ENCODE data around the gene NT5DC1.
A peak's percentile ranks its signal among the peaks of the same experiment; 100 is the strongest.

NT5DC1 gene

DNA sequence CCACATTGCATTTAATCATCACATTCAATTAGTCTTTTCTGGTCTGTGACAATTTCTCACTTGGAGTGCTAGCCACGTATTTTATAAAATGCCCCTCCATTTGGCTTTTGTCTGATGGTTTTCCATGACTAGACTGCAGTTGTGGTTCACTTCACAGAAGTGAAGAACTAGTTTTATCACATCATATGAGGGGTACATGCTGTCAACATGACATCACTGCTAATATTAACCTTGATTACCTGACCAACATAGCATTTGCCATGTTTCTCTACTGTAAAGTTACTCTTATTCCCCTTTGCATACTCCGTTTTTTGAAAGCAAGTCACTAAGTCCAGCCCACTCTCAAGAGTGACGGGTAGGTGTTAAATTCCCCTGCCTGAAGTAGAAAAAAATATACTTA is 73.3 kb downstream of the NT5DC1 start (continued):
- TF ChIP-seq, protein P1, sequence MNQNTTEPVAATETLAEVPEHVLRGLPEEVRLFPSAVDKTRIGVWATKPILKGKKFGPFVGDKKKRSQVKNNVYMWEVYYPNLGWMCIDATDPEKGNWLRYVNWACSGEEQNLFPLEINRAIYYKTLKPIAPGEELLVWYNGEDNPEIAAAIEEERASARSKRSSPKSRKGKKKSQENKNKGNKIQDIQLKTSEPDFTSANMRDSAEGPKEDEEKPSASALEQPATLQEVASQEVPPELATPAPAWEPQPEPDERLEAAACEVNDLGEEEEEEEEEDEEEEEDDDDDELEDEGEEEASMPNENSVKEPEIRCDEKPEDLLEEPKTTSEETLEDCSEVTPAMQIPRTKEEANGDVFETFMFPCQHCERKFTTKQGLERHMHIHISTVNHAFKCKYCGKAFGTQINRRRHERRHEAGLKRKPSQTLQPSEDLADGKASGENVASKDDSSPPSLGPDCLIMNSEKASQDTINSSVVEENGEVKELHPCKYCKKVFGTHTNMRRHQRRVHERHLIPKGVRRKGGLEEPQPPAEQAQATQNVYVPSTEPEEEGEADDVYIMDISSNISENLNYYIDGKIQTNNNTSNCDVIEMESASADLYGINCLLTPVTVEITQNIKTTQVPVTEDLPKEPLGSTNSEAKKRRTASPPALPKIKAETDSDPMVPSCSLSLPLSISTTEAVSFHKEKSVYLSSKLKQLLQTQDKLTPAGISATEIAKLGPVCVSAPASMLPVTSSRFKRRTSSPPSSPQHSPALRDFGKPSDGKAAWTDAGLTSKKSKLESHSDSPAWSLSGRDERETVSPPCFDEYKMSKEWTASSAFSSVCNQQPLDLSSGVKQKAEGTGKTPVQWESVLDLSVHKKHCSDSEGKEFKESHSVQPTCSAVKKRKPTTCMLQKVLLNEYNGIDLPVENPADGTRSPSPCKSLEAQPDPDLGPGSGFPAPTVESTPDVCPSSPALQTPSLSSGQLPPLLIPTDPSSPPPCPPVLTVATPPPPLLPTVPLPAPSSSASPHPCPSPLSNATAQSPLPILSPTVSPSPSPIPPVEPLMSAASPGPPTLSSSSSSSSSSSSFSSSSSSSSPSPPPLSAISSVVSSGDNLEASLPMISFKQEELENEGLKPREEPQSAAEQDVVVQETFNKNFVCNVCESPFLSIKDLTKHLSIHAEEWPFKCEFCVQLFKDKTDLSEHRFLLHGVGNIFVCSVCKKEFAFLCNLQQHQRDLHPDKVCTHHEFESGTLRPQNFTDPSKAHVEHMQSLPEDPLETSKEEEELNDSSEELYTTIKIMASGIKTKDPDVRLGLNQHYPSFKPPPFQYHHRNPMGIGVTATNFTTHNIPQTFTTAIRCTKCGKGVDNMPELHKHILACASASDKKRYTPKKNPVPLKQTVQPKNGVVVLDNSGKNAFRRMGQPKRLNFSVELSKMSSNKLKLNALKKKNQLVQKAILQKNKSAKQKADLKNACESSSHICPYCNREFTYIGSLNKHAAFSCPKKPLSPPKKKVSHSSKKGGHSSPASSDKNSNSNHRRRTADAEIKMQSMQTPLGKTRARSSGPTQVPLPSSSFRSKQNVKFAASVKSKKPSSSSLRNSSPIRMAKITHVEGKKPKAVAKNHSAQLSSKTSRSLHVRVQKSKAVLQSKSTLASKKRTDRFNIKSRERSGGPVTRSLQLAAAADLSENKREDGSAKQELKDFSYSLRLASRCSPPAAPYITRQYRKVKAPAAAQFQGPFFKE (tag by site-specific recombination; IDR thresholded peaks at IDR 0.05; ENCODE audit: borderline replicate concordance): no peak
- TF ChIP-seq, protein P2, sequence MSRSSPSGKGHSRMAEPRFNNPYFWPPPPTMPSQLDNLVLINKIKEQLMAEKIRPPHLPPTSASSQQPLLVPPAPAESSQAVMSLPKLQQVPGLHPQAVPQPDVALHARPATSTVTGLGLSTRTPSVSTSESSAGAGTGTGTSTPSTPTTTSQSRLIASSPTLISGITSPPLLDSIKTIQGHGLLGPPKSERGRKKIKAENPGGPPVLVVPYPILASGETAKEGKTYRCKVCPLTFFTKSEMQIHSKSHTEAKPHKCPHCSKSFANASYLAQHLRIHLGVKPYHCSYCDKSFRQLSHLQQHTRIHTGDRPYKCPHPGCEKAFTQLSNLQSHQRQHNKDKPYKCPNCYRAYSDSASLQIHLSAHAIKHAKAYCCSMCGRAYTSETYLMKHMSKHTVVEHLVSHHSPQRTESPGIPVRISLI (tag by site-specific recombination; IDR thresholded peaks at IDR 0.05): no peak
- no peak for TF ChIP-seq SETDB1 (IDR thresholded peaks at IDR 0.05; ENCODE audit: insufficient read length, low read length)
- no peak for TF ChIP-seq ZNF548 (tag by site-specific recombination; IDR thresholded peaks at IDR 0.05)
- TF ChIP-seq ZNF473 (tag by site-specific recombination; IDR thresholded peaks at IDR 0.05): no peak
- no peak for TF ChIP-seq ZNF24 (tag by site-specific recombination; IDR thresholded peaks at IDR 0.05)
- TF ChIP-seq ZNF830 (tag by site-specific recombination; IDR thresholded peaks at IDR 0.05; ENCODE audit: low read depth): no peak

- Histone ChIP-seq H3K9me3 (ENCODE audit: control insufficient read depth, insufficient read depth, low read depth, low read length) (no peaks in the 10 kb centered on the region), H3K27ac (ENCODE audit: extremely low read depth, low read depth, low read length) (no peak overlapping the region), H3K36me3 (ENCODE audit: control insufficient read depth in 2 of 2, insufficient read depth in 1 of 2, low read length in 2 of 2) (no peaks in the 10 kb centered on the region), H3K4me1 (ENCODE audit: control insufficient read depth, insufficient read depth, low read length) (no peaks in the 10 kb centered on the region), H3K4me3 (ENCODE audit: low read depth, low read length) (no peak overlapping the region)
- TF ChIP-seq SETDB1 (IDR thresholded peaks at IDR 0.05; ENCODE audit: insufficient read length, low read length): peak; percentile 62
- TF ChIP-seq, protein P3, sequence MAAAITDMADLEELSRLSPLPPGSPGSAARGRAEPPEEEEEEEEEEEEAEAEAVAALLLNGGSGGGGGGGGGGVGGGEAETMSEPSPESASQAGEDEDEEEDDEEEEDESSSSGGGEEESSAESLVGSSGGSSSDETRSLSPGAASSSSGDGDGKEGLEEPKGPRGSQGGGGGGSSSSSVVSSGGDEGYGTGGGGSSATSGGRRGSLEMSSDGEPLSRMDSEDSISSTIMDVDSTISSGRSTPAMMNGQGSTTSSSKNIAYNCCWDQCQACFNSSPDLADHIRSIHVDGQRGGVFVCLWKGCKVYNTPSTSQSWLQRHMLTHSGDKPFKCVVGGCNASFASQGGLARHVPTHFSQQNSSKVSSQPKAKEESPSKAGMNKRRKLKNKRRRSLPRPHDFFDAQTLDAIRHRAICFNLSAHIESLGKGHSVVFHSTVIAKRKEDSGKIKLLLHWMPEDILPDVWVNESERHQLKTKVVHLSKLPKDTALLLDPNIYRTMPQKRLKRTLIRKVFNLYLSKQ (tag by site-specific recombination; IDR thresholded peaks at IDR 0.05; ENCODE audit: borderline replicate concordance): no peak
- peak; percentile 98 for TF ChIP-seq ZNF133 (tag by site-specific recombination; IDR thresholded peaks at IDR 0.05)
- POLR2A ChIA-PET: interaction anchor here (0.6 kb wide), 1 partner anchor 274 kb away, joined by 3 read pairs; no protein-coding TSS in a partner anchor
- CTCF ChIA-PET: interaction anchor here (0.6 kb wide), 1 partner anchor 139 kb away, joined by 3 read pairs; no protein-coding TSS in a partner anchor
Observed at GRCh38 chr6:116175344-116175743, 74.7 kb downstream of the NT5DC1 start.

DNA sequence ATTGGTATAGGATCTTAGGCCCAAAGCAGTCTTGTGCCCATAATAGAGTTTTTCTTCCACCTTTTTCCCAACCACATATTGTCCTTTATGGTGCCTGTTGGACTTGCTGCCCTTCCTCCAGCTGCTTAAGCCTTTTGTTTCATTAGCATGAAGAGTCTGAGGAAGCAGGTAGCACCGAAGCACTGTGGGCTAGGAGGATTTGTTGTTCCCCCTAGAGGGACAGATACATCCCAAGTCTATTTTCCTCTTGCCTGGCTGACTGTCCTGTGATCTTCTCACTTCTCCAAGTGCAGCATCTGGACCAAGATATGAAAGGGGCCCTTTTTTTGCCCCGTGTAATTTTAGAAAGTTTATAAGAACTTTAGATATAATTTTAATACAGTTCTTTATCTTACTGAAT is 75.9 kb downstream of the NT5DC1 start:
- no peak for TF ChIP-seq ZNF677 (tag by site-specific recombination; IDR thresholded peaks at IDR 0.05)
- Histone ChIP-seq H3K9me3 (ENCODE audit: control insufficient read depth, insufficient read depth, low read depth, low read length) (no peaks in the 10 kb centered on the region), H3K4me3 (ENCODE audit: low read depth, low read length) (no peak overlapping the region), H3K27ac (ENCODE audit: extremely low read depth, low read depth, low read length) (no peak overlapping the region), H3K4me1 (ENCODE audit: control insufficient read depth, insufficient read depth, low read length) (no peaks in the 10 kb centered on the region), H3K36me3 (ENCODE audit: control insufficient read depth in 2 of 2, insufficient read depth in 1 of 2, low read length in 2 of 2) (no peaks in the 10 kb centered on the region)
- CTCF ChIA-PET: interaction anchor here (0.5 to 2.1 kb wide), 4 partner anchors 8 to 142 kb away, joined by 3 to 12 read pairs (median 5); no protein-coding TSS in a partner anchor
- POLR2A ChIA-PET: no interaction called here

GRCh38 chr6:116180375-116180774 is 79.7 kb downstream of the NT5DC1 start:
- no peaks in the 10 kb centered on the region for H3K36me3 ChIP-seq (ENCODE audit: control insufficient read depth in 2 of 2, insufficient read depth in 1 of 2, low read length in 2 of 2)
- ChIA-PET POLR2A (no interaction called here), CTCF (interaction anchor here (0.5 kb wide), 1 partner anchor 1982 kb away, joined by 4 read pairs; no protein-coding TSS in a partner anchor)
- no peaks in the 10 kb centered on the region for H3K9me3 ChIP-seq (ENCODE audit: control insufficient read depth, insufficient read depth, low read depth, low read length)
- TF ChIP-seq ZNF610 (tag by site-specific recombination; IDR thresholded peaks at IDR 0.05; ENCODE audit: borderline replicate concordance) (no peak), KLF10 (tag by site-specific recombination; IDR thresholded peaks at IDR 0.05) (no peak)
- no peak overlapping the region for H3K27ac ChIP-seq (ENCODE audit: extremely low read depth, low read depth, low read length)
- H3K4me1 ChIP-seq (ENCODE audit: control insufficient read depth, insufficient read depth, low read length): no peaks in the 10 kb centered on the region
- H3K4me3 ChIP-seq (ENCODE audit: low read depth, low read length): no peak overlapping the region
